ENCODE results near the gene IL15RA.

IL15RA gene

DNA sequence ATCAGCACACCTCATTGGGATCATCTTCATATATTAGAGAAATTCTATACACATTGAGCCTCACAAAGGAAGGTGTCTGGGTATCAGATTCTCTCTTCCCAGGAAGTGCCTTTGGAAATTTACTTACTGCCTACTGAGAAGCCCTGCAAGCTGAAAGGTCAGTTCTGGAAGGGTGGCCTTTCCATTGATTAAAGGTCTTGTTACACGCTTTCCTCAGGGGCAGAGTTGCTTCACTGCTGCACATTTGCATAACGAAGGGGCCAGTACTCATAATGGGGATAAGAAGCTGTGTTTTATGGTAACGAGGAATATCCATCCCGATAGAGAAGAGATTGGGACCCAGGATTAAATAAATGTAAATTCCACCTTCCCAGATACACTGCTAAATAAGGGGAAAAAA lies 19.4 kb upstream of the IL15RA start:
- WGBS (ENCODE audit: insufficient coverage), result 100% methylated on average over 1 of the region's 4 CpGs
- Histone ChIP-seq H3K27ac (ENCODE audit: insufficient read depth in 1 of 2, low read depth in 1 of 2, low read length in 2 of 2, poor library complexity in 1 of 2, severe bottlenecking in 2 of 2) (no peak overlapping the region), H3K27me3 (replicated peaks in 2 of 5; ENCODE audit: control insufficient read depth in 4 of 5, insufficient read depth in 5 of 5, low read length in 4 of 5) (peaks cover 0 to 5% (median 0%) of the 10 kb centered on the region in 5 experiments), H3K36me3 (ENCODE audit: control insufficient read depth in 4 of 4, insufficient read depth in 4 of 4, low read length in 3 of 4) (no peaks in the 10 kb centered on the region), H3K4me3 (ENCODE audit: control insufficient read depth in 1 of 7, extremely low read depth in 1 of 7, insufficient read depth in 4 of 7, low read depth in 2 of 7, low read length in 6 of 7) (no peak overlapping the region), H3K4me1 (ENCODE audit: control extremely low read depth in 1 of 4, control insufficient read depth in 4 of 4, insufficient read depth in 4 of 4, low read length in 3 of 4) (no peaks in the 10 kb centered on the region), H3K9me3 (ENCODE audit: control extremely low read depth in 1 of 5, control insufficient read depth in 4 of 5, insufficient read depth in 2 of 5, low read depth in 1 of 5, low read length in 4 of 5) (peaks cover 0 to 10% (median under 1%) of the 10 kb centered on the region in 5 experiments)
- POLR2A ChIA-PET, result no interaction called here
- CTCF ChIA-PET, result interaction anchor here (1.4 kb wide), 1 partner anchor 89 kb away, joined by 3 read pairs; no protein-coding TSS in a partner anchor
- DNase-seq, result no peak

DNA sequence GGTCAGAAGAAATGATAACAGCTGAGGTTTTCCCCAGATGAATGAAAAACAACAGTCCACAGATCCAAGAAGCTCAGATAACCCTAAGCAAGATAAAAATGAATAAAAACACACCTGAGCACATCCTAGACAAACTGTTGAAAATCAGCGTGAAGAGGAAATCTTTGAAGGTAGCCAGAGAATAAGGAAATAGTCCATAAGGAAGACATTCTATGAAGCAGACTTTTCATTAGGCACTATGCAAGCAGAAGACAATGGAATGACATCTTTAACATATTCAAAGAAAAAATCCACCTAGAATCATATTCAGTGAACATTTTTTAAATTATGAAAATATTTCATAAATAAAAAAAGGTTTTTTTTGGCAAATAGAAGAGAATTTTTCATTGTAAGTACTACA lies 15.1 kb upstream of the IL15RA start:
- Histone ChIP-seq H3K4me3 (ENCODE audit: control insufficient read depth in 1 of 7, extremely low read depth in 1 of 7, insufficient read depth in 4 of 7, low read depth in 2 of 7, low read length in 6 of 7) (no peak overlapping the region), H3K4me1 (ENCODE audit: control extremely low read depth in 1 of 4, control insufficient read depth in 4 of 4, insufficient read depth in 4 of 4, low read length in 3 of 4) (peaks cover 0 to 6% (median 2%) of the 10 kb centered on the region in 4 experiments), H3K9me3 (ENCODE audit: control extremely low read depth in 1 of 5, control insufficient read depth in 4 of 5, insufficient read depth in 2 of 5, low read depth in 1 of 5, low read length in 4 of 5) (peaks cover 0 to 14% (median 4%) of the 10 kb centered on the region in 5 experiments), H3K36me3 (ENCODE audit: control insufficient read depth in 4 of 4, insufficient read depth in 4 of 4, low read length in 3 of 4) (no peaks in the 10 kb centered on the region), H3K27ac (ENCODE audit: insufficient read depth in 1 of 2, low read depth in 1 of 2, low read length in 2 of 2, poor library complexity in 1 of 2, severe bottlenecking in 2 of 2) (no peak overlapping the region), H3K27me3 (replicated peaks in 2 of 5; ENCODE audit: control insufficient read depth in 4 of 5, insufficient read depth in 5 of 5, low read length in 4 of 5) (no peaks in the 10 kb centered on the region)
- no CpG with 5 or more reads among the region's 1 CpG for WGBS (ENCODE audit: insufficient coverage)
- DNase-seq, result no peak
- ChIA-PET CTCF (interaction anchor here (1.2 to 1.3 kb wide), 2 partner anchors 22 to 68 kb away, joined by 3 to 4 read pairs; no protein-coding TSS in a partner anchor), POLR2A (no interaction called here)

DNA sequence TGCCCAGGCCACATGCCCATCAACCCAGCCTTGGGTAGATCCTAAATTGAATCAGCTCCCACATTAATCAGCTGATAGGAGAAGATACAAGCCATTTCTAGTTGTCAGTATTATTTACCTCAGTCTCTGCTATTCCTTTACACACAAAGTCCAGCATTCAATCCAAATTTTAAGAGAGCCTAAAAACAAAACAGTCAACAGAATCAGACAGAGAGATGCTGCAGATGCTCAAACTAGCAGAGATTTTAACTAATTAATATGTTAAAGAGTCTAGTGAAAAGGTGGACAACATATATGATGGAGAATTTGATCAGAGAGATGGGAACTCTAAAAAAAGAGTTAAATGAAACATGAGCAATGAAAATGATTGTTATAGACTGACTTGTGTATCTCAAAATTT lies 14.4 kb upstream of the IL15RA start:
- POLR2A ChIA-PET, result no interaction called here
- CTCF ChIA-PET, result interaction anchor here (1.2 kb wide), 1 partner anchor 68 kb away, joined by 3 read pairs; no protein-coding TSS in a partner anchor

DNA sequence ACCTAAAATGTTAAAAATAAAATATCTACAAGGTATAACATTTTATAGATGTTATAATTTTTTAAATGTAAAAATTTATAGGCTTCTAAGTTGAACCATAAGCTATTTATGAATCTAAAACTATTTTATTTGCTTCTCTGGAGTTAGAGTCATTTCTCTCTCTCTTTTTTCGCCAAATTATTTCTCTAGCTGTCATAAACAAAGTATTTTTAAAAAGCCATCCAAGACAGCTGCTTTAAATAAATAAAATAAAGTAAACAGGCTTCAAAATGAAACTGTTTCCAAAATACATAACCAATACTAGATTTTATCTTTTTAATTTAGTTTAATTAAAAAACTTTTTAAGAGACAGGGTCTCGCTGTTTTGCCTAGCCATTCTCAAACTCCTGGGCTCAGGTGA lies 12.4 kb upstream of the IL15RA start:
- peaks cover 0 to 14% (median 4%) of the 10 kb centered on the region in 5 experiments for H3K9me3 ChIP-seq (ENCODE audit: control extremely low read depth in 1 of 5, control insufficient read depth in 4 of 5, insufficient read depth in 2 of 5, low read depth in 1 of 5, low read length in 4 of 5)
- H3K36me3 ChIP-seq (ENCODE audit: control insufficient read depth in 4 of 4, insufficient read depth in 4 of 4, low read length in 3 of 4), result no peaks in the 10 kb centered on the region
- no peaks in the 10 kb centered on the region for H3K27me3 ChIP-seq (replicated peaks in 2 of 5; ENCODE audit: control insufficient read depth in 4 of 5, insufficient read depth in 5 of 5, low read length in 4 of 5)
- H3K4me3 ChIP-seq (ENCODE audit: control insufficient read depth in 1 of 7, extremely low read depth in 1 of 7, insufficient read depth in 4 of 7, low read depth in 2 of 7, low read length in 6 of 7), result no peak overlapping the region
- no peak for DNase-seq
- no peak overlapping the region for H3K27ac ChIP-seq (ENCODE audit: insufficient read depth in 1 of 2, low read depth in 1 of 2, low read length in 2 of 2, poor library complexity in 1 of 2, severe bottlenecking in 2 of 2)
- ChIA-PET CTCF (interaction anchor here (2.7 kb wide), 1 partner anchor 24 kb away, joined by 10 read pairs; no protein-coding TSS in a partner anchor), POLR2A (no interaction called here)
- WGBS (ENCODE audit: insufficient coverage), result 100% methylated on average over 1 of the region's 2 CpGs
- peaks cover 0 to 6% (median 2%) of the 10 kb centered on the region in 4 experiments for H3K4me1 ChIP-seq (ENCODE audit: control extremely low read depth in 1 of 4, control insufficient read depth in 4 of 4, insufficient read depth in 4 of 4, low read length in 3 of 4)

More for the DNA sequence above, 14.4 kb upstream of the IL15RA start:
- no peak for DNase-seq
- Histone ChIP-seq H3K36me3 (ENCODE audit: control insufficient read depth in 4 of 4, insufficient read depth in 4 of 4, low read length in 3 of 4) (no peaks in the 10 kb centered on the region), H3K9me3 (ENCODE audit: control extremely low read depth in 1 of 5, control insufficient read depth in 4 of 5, insufficient read depth in 2 of 5, low read depth in 1 of 5, low read length in 4 of 5) (peaks cover 0 to 14% (median 4%) of the 10 kb centered on the region in 5 experiments), H3K4me1 (ENCODE audit: control extremely low read depth in 1 of 4, control insufficient read depth in 4 of 4, insufficient read depth in 4 of 4, low read length in 3 of 4) (peaks cover 0 to 6% (median 2%) of the 10 kb centered on the region in 4 experiments), H3K27ac (ENCODE audit: insufficient read depth in 1 of 2, low read depth in 1 of 2, low read length in 2 of 2, poor library complexity in 1 of 2, severe bottlenecking in 2 of 2) (no peak overlapping the region), H3K27me3 (replicated peaks in 2 of 5; ENCODE audit: control insufficient read depth in 4 of 5, insufficient read depth in 5 of 5, low read length in 4 of 5) (no peaks in the 10 kb centered on the region), H3K4me3 (ENCODE audit: control insufficient read depth in 1 of 7, extremely low read depth in 1 of 7, insufficient read depth in 4 of 7, low read depth in 2 of 7, low read length in 6 of 7) (no peak overlapping the region)

DNA sequence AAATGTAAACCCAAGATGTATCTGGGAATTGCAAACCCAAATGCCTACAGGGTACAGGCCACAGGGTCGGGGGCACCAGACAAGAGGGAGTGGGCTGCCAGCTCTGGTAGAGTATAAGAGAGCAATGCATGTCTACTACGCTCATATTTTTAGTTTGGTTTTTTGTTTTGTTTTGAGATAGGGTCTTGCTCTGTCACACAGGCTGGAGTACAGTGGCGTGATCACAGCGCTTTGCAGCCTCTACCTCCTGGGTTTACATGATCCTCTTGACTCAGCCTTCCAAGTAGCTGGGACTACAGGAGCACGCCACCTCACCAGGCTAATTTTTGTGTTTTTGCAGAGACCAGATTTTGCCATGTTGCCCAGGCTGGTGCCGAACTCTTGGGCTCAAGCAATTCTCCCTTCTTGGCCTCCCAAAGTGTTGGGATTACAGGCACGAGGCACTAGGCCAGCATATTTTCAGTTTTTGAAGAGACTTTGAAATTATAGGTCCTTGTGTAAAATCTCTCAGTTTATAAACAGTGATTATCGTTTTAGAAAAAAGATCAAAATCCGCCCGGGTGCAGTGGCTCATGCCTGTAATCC lies 11.1 kb upstream of the IL15RA start:
- POLR2A ChIA-PET, result interaction anchor here (0.9 kb wide), 1 partner anchor 95 kb away, joined by 3 read pairs; no protein-coding TSS in a partner anchor
- DNase-seq, result no peak
- Histone ChIP-seq H3K9me3 (ENCODE audit: control extremely low read depth in 1 of 5, control insufficient read depth in 4 of 5, insufficient read depth in 2 of 5, low read depth in 1 of 5, low read length in 4 of 5) (peaks cover 0 to 9% (median 4%) of the 10 kb centered on the region in 5 experiments), H3K27me3 (replicated peaks in 2 of 5; ENCODE audit: control insufficient read depth in 4 of 5, insufficient read depth in 5 of 5, low read length in 4 of 5) (no peaks in the 10 kb centered on the region), H3K27ac (ENCODE audit: insufficient read depth in 1 of 2, low read depth in 1 of 2, low read length in 2 of 2, poor library complexity in 1 of 2, severe bottlenecking in 2 of 2) (no peak overlapping the region), H3K4me1 (ENCODE audit: control extremely low read depth in 1 of 4, control insufficient read depth in 4 of 4, insufficient read depth in 4 of 4, low read length in 3 of 4) (peaks cover 0 to 6% (median 2%) of the 10 kb centered on the region in 4 experiments), H3K36me3 (ENCODE audit: control insufficient read depth in 4 of 4, insufficient read depth in 4 of 4, low read length in 3 of 4) (no peaks in the 10 kb centered on the region), H3K4me3 (ENCODE audit: control insufficient read depth in 1 of 7, extremely low read depth in 1 of 7, insufficient read depth in 4 of 7, low read depth in 2 of 7, low read length in 6 of 7) (no peak overlapping the region)
- CTCF ChIA-PET, result interaction anchor here (1.1 to 2.7 kb wide), 3 partner anchors 10 to 25 kb away, joined by 4 to 10 read pairs (median 4); no protein-coding TSS in a partner anchor
- 99% methylated on average over 9 of the region's 10 CpGs for WGBS (ENCODE audit: insufficient coverage)

DNA sequence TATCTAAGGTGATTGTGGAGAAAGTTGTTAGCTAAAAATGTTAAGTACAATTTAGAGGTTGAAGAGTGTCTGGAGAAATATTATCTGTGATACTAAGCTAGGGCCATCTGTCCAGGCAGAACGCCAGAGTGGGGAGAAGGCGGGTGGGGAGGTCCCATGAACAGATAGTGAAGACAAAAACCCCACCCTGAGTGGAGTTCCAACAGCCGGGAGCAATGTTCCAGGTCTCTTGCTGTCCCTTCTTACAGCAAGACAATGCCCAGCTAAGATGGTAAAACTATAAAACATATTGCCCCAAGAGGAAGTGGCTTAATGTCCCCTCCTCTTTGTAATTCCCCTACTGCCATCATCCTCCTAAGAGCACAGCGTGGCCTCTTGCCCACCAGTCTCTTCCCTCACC lies 10.4 kb upstream of the IL15RA start:
- peak in 2 of 3 donors; percentile 32 to 45 for DNase-seq
- H3K9me3 ChIP-seq (ENCODE audit: control extremely low read depth in 1 of 5, control insufficient read depth in 4 of 5, insufficient read depth in 2 of 5, low read depth in 1 of 5, low read length in 4 of 5), result peaks cover 0 to 9% (median 4%) of the 10 kb centered on the region in 5 experiments
- H3K27ac ChIP-seq (ENCODE audit: insufficient read depth in 1 of 2, low read depth in 1 of 2, low read length in 2 of 2, poor library complexity in 1 of 2, severe bottlenecking in 2 of 2), result no peak overlapping the region
- H3K36me3 ChIP-seq (ENCODE audit: control insufficient read depth in 4 of 4, insufficient read depth in 4 of 4, low read length in 3 of 4), result no peaks in the 10 kb centered on the region
- peaks cover 0 to 6% (median 2%) of the 10 kb centered on the region in 4 experiments for H3K4me1 ChIP-seq (ENCODE audit: control extremely low read depth in 1 of 4, control insufficient read depth in 4 of 4, insufficient read depth in 4 of 4, low read length in 3 of 4)
- 90% methylated on average over 3 of the region's 4 CpGs for WGBS (ENCODE audit: insufficient coverage)
- no peaks in the 10 kb centered on the region for H3K27me3 ChIP-seq (replicated peaks in 2 of 5; ENCODE audit: control insufficient read depth in 4 of 5, insufficient read depth in 5 of 5, low read length in 4 of 5)
- no peak overlapping the region for H3K4me3 ChIP-seq (ENCODE audit: control insufficient read depth in 1 of 7, extremely low read depth in 1 of 7, insufficient read depth in 4 of 7, low read depth in 2 of 7, low read length in 6 of 7)
- CTCF ChIA-PET, result interaction anchor here (0.6 to 2.7 kb wide), 4 partner anchors 10 to 246 kb away, joined by 3 to 10 read pairs (median 4); no protein-coding TSS in a partner anchor
- POLR2A ChIA-PET, result interaction anchor here (0.9 to 1.3 kb wide), 2 partner anchors 10 to 96 kb away, joined by 3 read pairs; no protein-coding TSS in a partner anchor

DNA sequence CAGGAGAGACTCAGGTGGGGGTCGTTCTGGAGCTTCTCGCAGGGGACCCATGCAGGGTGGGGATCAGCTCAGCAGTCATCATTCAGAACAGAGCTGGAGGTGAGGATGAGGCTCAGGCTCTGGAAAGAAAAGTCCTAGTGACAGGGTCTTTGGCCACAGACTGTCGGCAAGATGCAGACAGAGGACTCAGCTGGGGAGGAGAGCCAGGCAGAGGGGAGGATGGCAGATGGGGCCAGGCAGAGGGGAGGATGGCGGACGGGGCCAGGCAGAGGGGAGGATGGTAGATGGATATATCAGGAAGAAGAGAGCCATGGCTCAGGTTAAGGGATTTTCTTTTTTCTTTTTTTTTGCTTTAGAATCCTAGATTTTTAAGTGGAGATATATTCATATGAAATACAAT lies 7.7 kb upstream of the IL15RA start:
- DNase-seq, result no peak
- POLR2A ChIA-PET, result no interaction called here
- Histone ChIP-seq H3K27ac (ENCODE audit: insufficient read depth in 1 of 2, low read depth in 1 of 2, low read length in 2 of 2, poor library complexity in 1 of 2, severe bottlenecking in 2 of 2) (no peak overlapping the region), H3K36me3 (ENCODE audit: control insufficient read depth in 4 of 4, insufficient read depth in 4 of 4, low read length in 3 of 4) (no peaks in the 10 kb centered on the region), H3K4me3 (ENCODE audit: control insufficient read depth in 1 of 7, extremely low read depth in 1 of 7, insufficient read depth in 4 of 7, low read depth in 2 of 7, low read length in 6 of 7) (no peak overlapping the region), H3K9me3 (ENCODE audit: control extremely low read depth in 1 of 5, control insufficient read depth in 4 of 5, insufficient read depth in 2 of 5, low read depth in 1 of 5, low read length in 4 of 5) (no peaks in the 10 kb centered on the region), H3K27me3 (replicated peaks in 2 of 5; ENCODE audit: control insufficient read depth in 4 of 5, insufficient read depth in 5 of 5, low read length in 4 of 5) (no peaks in the 10 kb centered on the region), H3K4me1 (ENCODE audit: control extremely low read depth in 1 of 4, control insufficient read depth in 4 of 4, insufficient read depth in 4 of 4, low read length in 3 of 4) (peaks cover 0 to 6% (median 2%) of the 10 kb centered on the region in 4 experiments)
- 94% methylated on average over 3 of the region's 5 CpGs for WGBS (ENCODE audit: insufficient coverage)
- CTCF ChIA-PET, result no interaction called here
